WERI-Rb-1 (cell line): ENCODE results near the gene SMC1A.
"Not testable (repeated sequence)": the region's sequence is repeated elsewhere in the genome, so short reads cannot be mapped to it uniquely, and the experiment has no call there.

Source experiments
- DNase-seq: peaks from one replicate; pipeline ENCODE4 v3.0.0-alpha.2; 2020
- H3K27ac ChIP-seq: fragments of 250-450 bp; sonication (Bioruptor Pico); 2 replicates; pipeline ENCODE4 v1.5.1; 2020; ENCODE audit warnings: mild to moderate bottlenecking, moderate library complexity
- H3K27me3 ChIP-seq: fragments of 250-450 bp; sonication (Bioruptor Pico); 2 replicates; pipeline ENCODE4 v1.5.1; 2021; ENCODE audit warnings: mild to moderate bottlenecking, low read depth, moderate library complexity; ENCODE audit not compliant: insufficient read depth, severe bottlenecking
- H3K36me3 ChIP-seq: fragments of 250-450 bp; sonication (Bioruptor Pico); 2 replicates; pipeline ENCODE4 v1.5.1; 2020; ENCODE audit warnings: mild to moderate bottlenecking, moderate library complexity
- H3K4me3 ChIP-seq: 2 replicates; pipeline ENCODE4 v1.5.1; 2011; ENCODE audit warnings: low read depth, mild to moderate bottlenecking, control low read depth, low read length
- H3K9me3 ChIP-seq: fragments of 250-450 bp; sonication (Bioruptor Pico); 2 replicates; pipeline ENCODE4 v1.5.1; 2021; ENCODE audit warnings: mild to moderate bottlenecking, moderate library complexity; ENCODE audit not compliant: severe bottlenecking
- CTCF ChIP-seq: IDR thresholded peaks from 2 replicates; pipeline ENCODE4 v1.5.1; 2011; ENCODE audit warnings: low read depth, mild to moderate bottlenecking, control low read depth, inconsistent platforms, low read length

SMC1A gene

GRCh38 chrX:53422086-53422860 is at the start of gene SMC1A:
Gene SMC1A, minus strand, starts transcription at chrX:53422654. Its CDS starts 54 bp downstream, at chrX:53422600.
- H3K27ac ChIP-seq, result peak within 1 kb of the TSS; percentile 98
- peak within 1 kb of the TSS; percentile 87 for H3K4me3 ChIP-seq
- DNase-seq, result peak; percentile 99
- no peaks in the 10 kb centered on the region for H3K27me3 ChIP-seq
- no peaks in the 10 kb centered on the region for H3K9me3 ChIP-seq
- TF ChIP-seq CTCF, result no peak
- peaks cover 35% of the 10 kb centered on the region for H3K36me3 ChIP-seq

- Histone ChIP-seq H3K27me3 (peaks cover 22% of the 10 kb centered on the region), H3K9me3 (no peaks in the 10 kb centered on the region), H3K4me3 (no peak overlapping the region), H3K36me3 (no peaks in the 10 kb centered on the region), H3K27ac (no peak overlapping the region)
- TF ChIP-seq CTCF, result no peak
- DNase-seq, result no peak
These were observed 48.9 kb upstream of the SMC1A start for GRCh38 chrX:53471346-53471745.

GRCh38 chrX:53468659-53469058 is 46.2 kb upstream of the SMC1A start:
- not testable (repeated sequence) for H3K36me3 ChIP-seq, H3K4me3 ChIP-seq, H3K27ac ChIP-seq, DNase-seq, H3K9me3 ChIP-seq
- H3K27me3 ChIP-seq, result peaks cover 16% of the 10 kb centered on the region

- no peak for DNase-seq
- 0 out of 2 replicates have a peak, but pooled peaks have one; percentile 2 for TF ChIP-seq CTCF
These were observed 35.6 kb upstream of the SMC1A start for GRCh38 chrX:53458082-53458481.

GRCh38 chrX:53456254-53456653 is 33.8 kb upstream of the SMC1A start:
- Histone ChIP-seq H3K27ac (no peak overlapping the region), H3K9me3 (no peaks in the 10 kb centered on the region), H3K36me3 (no peaks in the 10 kb centered on the region), H3K27me3 (peaks cover 41% of the 10 kb centered on the region), H3K4me3 (no peak overlapping the region)
- TF ChIP-seq CTCF, result no peak
- no peak for DNase-seq

More at GRCh38 chrX:53458082-53458481, 35.6 kb upstream of the SMC1A start:
- Histone ChIP-seq H3K4me3 (no peak overlapping the region), H3K9me3 (no peaks in the 10 kb centered on the region), H3K36me3 (no peaks in the 10 kb centered on the region), H3K27ac (no peak overlapping the region), H3K27me3 (peaks cover 50% of the 10 kb centered on the region)

- Histone ChIP-seq H3K36me3 (no peaks in the 10 kb centered on the region), H3K27ac (no peak overlapping the region), H3K4me3 (no peak overlapping the region), H3K9me3 (no peaks in the 10 kb centered on the region), H3K27me3 (peaks cover 44% of the 10 kb centered on the region)
- no peak for TF ChIP-seq CTCF
- DNase-seq, result no peak
These were observed 30.4 kb upstream of the SMC1A start for GRCh38 chrX:53452812-53453211.
